HG03378 (cell line): ENCODE results near the gene ZNF346.
"Not testable (repeated sequence)": the region's sequence is repeated elsewhere in the genome, so short reads cannot be mapped to it uniquely, and the experiment has no call there.

Experiments
- ATAC-seq: cut with Tn5 transposase; IDR thresholded peaks from one replicate; pipeline ENCODE4 v1.9.1; 2021; ENCODE audit warnings: mild to moderate bottlenecking, moderate library complexity; ENCODE audit not compliant: unreplicated experiment

ZNF346 gene

GRCh38 chr5:177008716-177009115 is 13.8 kb upstream of the ZNF346 start:
- ATAC-seq: no peak

GRCh38 chr5:177010153-177010552 is 12.3 kb upstream of the ZNF346 start:
- ATAC-seq: no peak

- no peak for ATAC-seq
Measured at GRCh38 chr5:177015156-177015555, 7.3 kb upstream of the ZNF346 start.

DNA sequence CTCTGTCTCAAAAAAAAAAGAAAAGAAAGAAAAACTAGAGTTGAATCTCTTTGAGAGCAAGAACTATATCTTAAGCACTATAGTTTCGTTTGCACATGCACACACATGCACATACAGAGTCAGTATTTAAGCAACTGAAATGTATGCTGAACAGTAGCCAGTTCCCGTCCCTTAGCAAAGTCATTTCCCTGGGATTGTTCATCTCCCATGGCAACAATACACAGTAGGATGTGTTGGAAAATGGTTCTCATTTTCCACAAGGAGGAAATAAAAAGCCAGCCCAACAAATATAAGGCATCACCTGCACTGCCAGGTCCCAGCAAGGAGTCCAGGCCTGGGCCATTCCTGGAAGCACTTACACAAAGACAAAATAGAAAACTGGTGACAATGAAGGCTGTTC is 4.2 kb upstream of the ZNF346 start:
- ATAC-seq: no peak

GRCh38 chr5:177020033-177020432 is 2.5 kb upstream of the ZNF346 start:
- no peak for ATAC-seq

DNA sequence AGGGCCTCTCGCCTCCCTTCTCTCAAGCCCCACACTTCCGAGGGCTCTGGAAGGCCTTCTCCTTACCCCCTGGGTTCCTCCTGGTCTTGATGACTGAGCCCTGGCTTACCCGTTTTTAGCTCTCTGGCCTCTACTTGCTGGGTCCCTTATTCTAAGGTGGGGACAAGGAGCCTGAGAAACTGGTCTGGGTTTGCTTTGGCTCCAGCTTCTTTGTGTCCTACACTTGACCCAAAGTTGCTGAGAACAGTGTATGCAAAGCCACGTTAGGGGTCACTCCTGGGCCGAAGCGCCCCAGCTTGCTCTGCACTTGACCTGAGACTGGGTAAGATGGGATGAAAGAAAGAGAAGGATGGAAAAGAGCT is 788 bp downstream of the ZNF346 start:
- ATAC-seq: peak; percentile 13

DNA sequence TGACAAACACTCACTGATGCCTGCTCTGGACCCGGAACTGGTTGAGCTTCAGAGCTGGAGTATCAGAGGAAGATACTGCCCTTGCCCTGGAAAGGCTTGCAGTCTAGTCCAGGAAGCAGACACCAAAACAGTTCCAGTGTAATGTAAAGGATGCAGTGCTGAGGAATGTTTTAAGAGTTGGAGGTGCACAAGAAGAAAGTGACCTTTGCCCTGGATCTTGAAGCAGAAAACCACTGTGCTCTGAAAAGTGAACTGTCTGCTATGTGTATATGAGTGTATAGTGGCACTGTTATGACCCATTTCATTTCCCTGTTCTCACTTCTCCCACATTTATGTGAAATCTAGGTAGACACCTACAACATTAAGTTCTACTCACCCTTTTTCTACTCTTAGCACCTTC is 2.1 kb downstream of the ZNF346 start:
- no peak for ATAC-seq

DNA sequence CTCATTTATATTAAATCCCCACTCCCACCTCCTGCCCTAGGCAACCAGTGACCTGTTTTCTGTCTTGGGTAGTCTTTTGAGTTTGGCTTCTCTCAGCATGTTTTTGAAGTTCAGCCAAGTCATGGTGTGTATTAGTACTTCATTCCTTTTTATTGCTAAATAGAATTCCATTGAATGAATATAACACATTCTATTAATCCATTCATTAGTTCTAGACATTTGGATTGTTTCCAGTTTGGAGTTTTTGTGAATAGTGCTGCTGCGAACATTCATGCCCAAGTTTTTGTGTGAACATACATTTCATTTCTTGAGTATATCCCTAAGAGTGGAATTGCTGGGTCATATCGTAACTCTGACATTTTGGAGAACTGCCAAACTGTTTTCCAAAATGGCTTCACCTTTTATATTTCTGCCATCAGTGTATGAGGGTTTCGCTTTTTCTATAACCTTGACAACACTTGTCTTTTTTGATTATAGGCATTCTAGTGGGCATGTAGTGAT is 2.7 kb downstream of the ZNF346 start:
- ATAC-seq: no peak

DNA sequence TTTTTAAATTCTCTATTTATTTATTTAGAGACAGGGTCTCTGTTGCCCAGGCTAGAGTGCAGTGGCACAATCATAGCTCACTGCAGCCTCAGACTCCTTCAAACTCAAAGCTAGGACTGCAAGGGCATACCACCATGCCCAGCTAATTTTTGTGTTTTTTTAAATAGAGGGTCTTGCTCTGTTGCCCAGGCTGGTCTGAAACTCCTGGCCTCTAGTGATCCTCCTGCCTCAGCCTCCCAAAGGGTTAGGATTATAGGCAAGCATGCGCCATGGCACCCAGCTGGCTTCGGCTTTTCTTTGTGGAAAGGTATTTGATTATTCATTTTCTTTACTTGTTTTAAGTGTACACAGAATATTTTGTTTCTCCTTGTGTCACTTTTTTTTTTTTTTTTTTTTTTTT is 5.2 kb downstream of the ZNF346 start:
- ATAC-seq: no peak

DNA sequence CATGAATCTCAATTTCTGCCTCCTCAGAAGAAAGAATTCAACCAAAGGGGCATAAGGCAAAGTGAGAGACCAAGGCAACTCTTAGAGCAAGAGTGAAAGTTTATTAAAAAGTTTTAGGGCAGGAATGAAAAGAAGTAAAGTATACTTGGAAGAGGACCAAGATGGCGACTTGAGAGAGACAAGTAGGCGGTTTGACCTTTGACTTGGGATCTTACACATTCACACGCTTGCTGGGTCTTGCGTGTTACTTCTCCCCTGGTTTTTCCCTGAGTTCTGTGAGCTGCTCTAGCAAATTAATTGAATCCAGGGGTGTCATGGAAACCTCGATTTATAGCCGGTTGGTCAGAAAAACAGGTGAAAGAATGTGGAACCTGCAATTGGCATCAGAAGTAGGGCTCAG is 7.0 kb downstream of the ZNF346 start:
- no peak for ATAC-seq

DNA sequence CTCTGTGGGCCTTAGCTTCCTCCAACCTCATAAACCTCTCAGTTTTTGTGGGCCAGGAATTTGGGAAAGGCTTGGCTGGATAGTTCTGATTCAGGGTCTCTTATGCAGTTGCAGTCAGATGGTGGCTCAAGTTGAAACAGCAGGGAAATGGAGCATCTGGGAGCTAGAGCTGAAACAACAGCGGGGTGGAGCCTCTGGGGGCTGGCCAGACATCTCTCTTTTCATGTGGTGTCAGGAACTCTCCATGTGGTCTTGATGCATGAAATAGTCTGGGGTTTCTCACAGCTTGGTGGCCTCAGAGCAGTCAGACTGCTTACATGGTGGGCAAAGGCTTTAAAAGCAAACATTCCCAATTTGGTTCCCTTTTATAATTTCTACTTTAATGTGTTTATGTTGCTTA is 13.5 kb downstream of the ZNF346 start:
- ATAC-seq: no peak

DNA sequence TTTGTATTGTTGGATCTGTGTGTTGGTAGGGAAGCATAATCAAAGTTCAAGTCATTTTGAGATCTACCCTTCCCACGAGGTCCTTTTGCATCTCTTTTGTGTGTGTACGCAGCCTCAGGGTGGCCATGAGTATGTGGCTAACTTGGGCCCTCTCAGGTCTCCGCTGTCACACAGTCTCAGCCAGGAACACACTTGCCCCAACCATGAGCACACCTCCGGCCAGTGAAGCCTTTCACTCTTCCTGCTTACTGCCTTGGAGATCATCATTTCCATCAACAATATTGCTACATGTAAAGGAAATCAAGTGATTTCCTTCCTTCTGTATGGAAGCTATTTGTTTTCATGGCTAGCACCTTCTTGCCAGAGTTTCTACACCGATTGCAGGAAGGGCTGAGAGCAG is 13.9 kb downstream of the ZNF346 start:
- ATAC-seq: no peak

DNA sequence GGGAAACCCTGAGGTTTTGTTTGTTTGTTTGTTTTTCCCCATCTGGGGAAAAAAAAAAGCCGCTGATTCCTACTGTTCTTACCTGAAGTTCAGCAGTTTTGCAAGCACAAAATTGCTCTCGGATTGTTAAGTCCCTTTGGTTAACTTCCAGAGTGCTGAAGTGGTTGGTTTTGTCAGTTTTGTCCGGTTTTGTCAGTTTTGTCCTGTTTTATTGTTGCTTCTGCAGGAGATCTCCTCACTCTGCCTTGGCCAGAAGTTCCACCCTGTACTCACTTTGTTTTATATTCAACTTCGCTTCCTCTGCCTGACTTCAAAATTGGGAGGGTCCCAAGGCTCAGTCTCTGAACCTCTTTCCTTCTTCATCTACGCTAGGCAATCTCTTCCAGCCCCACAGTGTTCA is 14.4 kb downstream of the ZNF346 start:
- no peak for ATAC-seq

- no peak for ATAC-seq
Measured at GRCh38 chr5:177040814-177041420, 18.4 kb downstream of the ZNF346 start.

DNA sequence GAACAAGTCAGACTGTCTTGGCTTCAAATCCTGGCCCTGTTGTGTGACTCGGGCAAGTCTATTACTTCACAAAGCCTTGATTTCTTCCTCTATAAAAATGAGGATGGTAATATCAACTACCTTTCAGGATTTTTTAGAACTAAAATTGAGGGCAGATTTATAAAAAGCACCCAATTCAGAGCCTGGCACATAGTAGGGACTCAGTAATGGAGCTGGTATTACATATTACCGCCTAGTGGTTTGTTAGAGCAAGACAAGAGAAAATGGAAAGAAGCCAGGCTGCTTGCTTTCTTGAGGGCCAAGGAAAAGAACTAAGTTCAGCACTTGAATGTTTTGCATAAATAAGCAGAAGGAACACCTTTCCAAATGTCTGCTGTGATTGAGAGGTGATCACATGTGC is 19.4 kb downstream of the ZNF346 start:
- no peak for ATAC-seq

DNA sequence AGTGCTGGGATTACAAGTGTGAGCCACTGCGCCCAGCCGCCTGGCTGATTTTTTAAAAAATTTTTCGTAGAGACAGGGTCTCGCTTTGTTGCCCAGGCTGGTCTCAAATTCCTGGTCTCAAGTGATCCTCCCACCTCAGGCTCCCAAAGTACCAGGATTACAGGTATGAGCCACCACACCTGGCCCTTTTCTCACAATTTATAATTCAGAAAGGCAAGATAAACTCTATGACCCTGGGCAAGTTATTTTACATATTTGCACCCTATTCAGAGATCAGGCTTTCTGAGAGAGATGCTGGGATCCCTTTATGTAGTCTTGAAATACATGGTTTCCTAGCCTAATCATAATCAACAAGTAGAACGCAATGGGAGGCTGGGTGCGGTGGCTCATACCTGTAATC is 20.6 kb downstream of the ZNF346 start:
- ATAC-seq: no peak

DNA sequence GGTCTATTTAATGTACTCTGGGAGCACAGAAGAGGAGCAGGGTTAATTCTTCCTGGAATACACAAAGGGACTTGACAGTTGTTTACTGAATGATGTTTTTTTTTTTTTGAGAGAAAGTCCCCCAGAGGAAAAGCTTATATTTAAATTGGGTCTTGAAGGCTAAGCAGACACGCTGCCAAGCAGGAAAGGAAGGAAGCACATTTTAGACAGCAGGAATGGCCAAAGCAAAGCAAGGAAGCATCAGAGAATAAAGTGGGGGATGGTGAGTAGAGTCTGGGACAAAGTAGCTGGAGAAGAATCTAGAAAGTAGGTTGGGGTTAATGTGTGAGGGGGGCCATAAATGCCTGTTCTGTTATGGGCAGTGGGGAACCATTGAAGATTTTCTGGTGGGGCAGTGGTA is 21.5 kb downstream of the ZNF346 start:
- no peak for ATAC-seq

- ATAC-seq: no peak
Measured at GRCh38 chr5:177044641-177045040, 22.1 kb downstream of the ZNF346 start.

GRCh38 chr5:177045631-177046030 is 23.1 kb downstream of the ZNF346 start:
- ATAC-seq: no peak

DNA sequence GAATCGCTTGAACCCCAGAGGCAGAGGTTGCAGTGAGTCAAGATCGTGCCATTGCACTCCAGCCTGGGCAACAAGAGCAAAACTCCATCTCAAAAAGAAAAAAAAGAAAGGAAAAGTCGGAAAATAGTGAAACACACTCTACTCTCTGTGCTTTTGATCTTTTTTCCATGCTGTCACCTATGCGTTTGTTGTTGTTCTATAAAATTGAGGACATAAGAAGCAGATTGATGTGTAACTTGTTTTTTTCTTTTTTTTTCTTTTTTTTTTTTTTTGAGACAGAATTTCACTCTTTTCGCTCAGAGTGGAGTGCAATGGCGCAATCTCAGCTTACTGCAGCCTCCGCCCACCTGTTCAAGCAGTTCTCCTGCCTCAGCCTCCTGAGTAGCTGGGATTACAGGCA is 26.0 kb downstream of the ZNF346 start:
- ATAC-seq: not testable (repeated sequence)

- ATAC-seq: no peak
Measured at GRCh38 chr5:177049285-177049684, 26.8 kb downstream of the ZNF346 start.

DNA sequence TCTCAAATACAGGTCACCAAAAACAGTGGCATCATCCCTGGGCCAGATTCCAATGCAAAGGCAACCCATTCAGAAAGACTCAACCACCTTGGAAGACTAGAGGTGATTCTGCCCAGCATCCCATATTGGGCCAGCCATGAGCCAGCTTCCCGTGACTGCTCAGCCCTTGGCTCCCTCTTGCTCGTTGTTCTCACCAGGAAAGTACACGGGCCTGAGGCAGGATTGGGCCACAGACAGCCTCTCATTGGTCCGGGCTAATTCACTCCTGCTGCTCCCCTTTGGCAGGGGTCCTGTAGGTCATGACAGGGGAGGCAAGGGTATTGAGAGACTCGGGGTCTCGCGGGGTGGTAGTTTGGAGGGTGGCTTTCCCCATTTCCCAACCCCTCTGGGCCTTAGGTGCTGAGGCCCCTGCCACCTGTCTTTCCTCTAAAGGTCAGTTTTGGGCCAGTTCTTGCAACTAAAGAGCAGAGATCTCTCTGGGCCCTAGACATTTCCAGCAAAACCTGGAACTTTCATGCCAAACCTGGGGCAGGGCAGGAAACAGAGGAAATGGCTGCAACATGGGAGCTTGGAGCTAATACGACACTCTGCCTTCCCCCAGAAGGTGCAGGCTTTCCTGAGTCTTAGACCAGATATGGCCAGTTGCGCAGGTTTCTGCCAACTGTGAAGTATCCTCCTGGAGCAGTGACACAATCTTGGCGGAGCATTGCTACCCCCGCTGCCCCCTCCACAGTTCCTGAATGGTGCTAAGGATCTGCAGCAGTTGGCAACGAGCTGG is 42.2 kb downstream of the ZNF346 start:
- no peak for ATAC-seq

DNA sequence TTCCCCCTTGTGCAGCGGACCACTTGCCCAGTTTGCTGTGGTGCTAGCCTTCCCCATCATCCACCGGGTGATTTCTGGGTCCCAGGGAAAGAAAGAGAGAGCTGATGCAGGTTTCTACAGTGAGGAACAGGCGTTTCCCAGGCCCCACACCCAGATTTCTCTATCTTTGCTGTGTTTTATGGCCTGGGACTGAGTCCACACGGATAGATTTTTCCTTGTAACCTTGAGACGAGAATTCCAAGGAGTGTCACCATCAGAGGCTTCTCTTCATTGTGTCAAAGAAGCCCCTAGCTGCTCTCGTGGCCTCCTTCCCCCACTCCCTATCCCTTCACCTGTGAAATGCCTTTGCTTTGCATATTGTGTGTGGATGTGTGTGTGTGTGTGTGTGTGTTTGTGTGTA is 43.0 kb downstream of the ZNF346 start:
- no peak for ATAC-seq
